ENCODE results near the gene TRIM29. TPM values are rescaled to one million over a fixed set of nuclear protein-coding genes. Genes with fewer than 3 reads are reported as not detected.

TRIM29 gene
- total and polyA plus RNA-seq, 2 of the 13 experiments (the other 11 are each of a cell fraction or from before 2014, with no cell fraction given) = 0.86 TPM

DNA sequence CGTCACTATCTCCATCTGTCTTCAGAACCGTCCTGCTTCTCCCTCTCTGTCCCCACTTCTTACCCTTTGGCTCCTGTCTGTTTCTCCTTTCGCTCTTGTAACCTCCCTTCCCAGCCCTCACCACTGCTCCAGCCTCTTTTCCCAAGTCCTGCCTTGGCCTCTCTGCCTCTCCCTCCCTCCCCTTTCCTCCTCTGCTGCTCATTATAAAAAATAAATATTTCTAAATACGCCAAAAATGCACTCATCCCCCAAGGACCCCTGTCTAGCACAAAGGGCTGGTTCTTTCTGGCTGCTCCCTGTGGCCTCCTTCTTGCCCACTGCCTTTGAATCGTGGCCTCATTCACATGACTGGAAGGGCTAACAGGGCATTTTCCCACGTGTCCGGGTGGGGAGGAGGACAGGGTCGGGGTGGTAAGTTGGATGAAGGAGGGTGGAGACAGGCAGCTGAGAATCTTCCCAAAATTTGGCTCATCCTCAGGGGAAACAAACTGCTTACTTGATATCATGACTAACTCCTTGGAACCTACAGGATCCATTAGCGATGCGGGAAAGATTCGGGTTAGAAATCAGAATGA is 46.5 kb upstream of the TRIM29 start (continued):
- TF ChIP-seq, protein P1, sequence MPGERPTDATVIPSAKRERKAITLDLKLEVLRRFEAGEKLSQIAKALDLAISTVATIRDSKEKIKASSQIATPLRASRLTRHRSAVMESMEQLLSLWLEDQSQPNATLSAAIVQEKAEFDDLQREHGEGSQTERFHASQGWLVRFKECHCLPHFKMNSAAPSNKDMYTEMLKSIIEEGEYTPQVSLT (CRISPR knock-in tag; IDR thresholded peaks at IDR 0.05; ENCODE audit: borderline replicate concordance, low read depth) = no peak
- TF ChIP-seq ZBTB38 (CRISPR knock-in tag; IDR thresholded peaks at IDR 0.05) (no peak), RELA (CRISPR knock-in tag; IDR thresholded peaks at IDR 0.05) (no peak), PLSCR1 (CRISPR knock-in tag; IDR thresholded peaks at IDR 0.05; ENCODE audit: borderline replicate concordance) (no peak), KLF11 (CRISPR knock-in tag; IDR thresholded peaks at IDR 0.05) (no peak), XBP1 (CRISPR knock-in tag; IDR thresholded peaks at IDR 0.05) (no peak), PTBP1 (IDR thresholded peaks at IDR 0.05; ENCODE audit: low read depth, low read length, poor library complexity, severe bottlenecking) (no peak), NCOA5 (CRISPR knock-in tag; IDR thresholded peaks at IDR 0.05) (no peak), ARNTL (CRISPR knock-in tag; IDR thresholded peaks at IDR 0.05) (no peak), KDM1A (CRISPR knock-in tag; IDR thresholded peaks at IDR 0.05) (no peak), ZBTB25 (CRISPR knock-in tag; IDR thresholded peaks at IDR 0.05) (no peak), ZNF629 (CRISPR knock-in tag; conservative IDR thresholded peaks at IDR 0.05) (no peak), ZSCAN20 (CRISPR knock-in tag; IDR thresholded peaks at IDR 0.05; ENCODE audit: borderline replicate concordance) (no peak), ZBTB33 (CRISPR knock-in tag; IDR thresholded peaks at IDR 0.05) (no peak), ZNF10 (CRISPR knock-in tag; IDR thresholded peaks at IDR 0.05; ENCODE audit: borderline replicate concordance, low read depth) (no peak), FLYWCH1 (CRISPR knock-in tag; IDR thresholded peaks at IDR 0.05) (no peak), ZNF589 (CRISPR knock-in tag; conservative IDR thresholded peaks at IDR 0.05) (no peak)
- TF ChIP-seq, protein P2, sequence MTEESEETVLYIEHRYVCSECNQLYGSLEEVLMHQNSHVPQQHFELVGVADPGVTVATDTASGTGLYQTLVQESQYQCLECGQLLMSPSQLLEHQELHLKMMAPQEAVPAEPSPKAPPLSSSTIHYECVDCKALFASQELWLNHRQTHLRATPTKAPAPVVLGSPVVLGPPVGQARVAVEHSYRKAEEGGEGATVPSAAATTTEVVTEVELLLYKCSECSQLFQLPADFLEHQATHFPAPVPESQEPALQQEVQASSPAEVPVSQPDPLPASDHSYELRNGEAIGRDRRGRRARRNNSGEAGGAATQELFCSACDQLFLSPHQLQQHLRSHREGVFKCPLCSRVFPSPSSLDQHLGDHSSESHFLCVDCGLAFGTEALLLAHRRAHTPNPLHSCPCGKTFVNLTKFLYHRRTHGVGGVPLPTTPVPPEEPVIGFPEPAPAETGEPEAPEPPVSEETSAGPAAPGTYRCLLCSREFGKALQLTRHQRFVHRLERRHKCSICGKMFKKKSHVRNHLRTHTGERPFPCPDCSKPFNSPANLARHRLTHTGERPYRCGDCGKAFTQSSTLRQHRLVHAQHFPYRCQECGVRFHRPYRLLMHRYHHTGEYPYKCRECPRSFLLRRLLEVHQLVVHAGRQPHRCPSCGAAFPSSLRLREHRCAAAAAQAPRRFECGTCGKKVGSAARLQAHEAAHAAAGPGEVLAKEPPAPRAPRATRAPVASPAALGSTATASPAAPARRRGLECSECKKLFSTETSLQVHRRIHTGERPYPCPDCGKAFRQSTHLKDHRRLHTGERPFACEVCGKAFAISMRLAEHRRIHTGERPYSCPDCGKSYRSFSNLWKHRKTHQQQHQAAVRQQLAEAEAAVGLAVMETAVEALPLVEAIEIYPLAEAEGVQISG (CRISPR knock-in tag; IDR thresholded peaks at IDR 0.05) = no peak
- TF ChIP-seq, protein P3, sequence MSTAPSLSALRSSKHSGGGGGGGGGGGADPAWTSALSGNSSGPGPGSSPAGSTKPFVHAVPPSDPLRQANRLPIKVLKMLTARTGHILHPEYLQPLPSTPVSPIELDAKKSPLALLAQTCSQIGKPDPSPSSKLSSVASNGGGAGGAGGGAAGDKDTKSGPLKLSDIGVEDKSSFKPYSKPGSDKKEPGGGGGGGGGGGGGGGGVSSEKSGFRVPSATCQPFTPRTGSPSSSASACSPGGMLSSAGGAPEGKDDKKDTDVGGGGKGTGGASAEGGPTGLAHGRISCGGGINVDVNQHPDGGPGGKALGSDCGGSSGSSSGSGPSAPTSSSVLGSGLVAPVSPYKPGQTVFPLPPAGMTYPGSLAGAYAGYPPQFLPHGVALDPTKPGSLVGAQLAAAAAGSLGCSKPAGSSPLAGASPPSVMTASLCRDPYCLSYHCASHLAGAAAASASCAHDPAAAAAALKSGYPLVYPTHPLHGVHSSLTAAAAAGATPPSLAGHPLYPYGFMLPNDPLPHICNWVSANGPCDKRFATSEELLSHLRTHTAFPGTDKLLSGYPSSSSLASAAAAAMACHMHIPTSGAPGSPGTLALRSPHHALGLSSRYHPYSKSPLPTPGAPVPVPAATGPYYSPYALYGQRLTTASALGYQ (CRISPR knock-in tag; IDR thresholded peaks at IDR 0.05) = no peak
- TF ChIP-seq, protein P4, sequence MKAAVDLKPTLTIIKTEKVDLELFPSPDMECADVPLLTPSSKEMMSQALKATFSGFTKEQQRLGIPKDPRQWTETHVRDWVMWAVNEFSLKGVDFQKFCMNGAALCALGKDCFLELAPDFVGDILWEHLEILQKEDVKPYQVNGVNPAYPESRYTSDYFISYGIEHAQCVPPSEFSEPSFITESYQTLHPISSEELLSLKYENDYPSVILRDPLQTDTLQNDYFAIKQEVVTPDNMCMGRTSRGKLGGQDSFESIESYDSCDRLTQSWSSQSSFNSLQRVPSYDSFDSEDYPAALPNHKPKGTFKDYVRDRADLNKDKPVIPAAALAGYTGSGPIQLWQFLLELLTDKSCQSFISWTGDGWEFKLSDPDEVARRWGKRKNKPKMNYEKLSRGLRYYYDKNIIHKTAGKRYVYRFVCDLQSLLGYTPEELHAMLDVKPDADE (CRISPR knock-in tag; IDR thresholded peaks at IDR 0.05) = no peak

All from HepG2 (cell line).